Naive thymus-derived CD8-positive, alpha-beta T cell (primary cell): ENCODE data around the gene TAS1R1. TPM values are rescaled to one million over a fixed set of nuclear protein-coding genes. Genes with fewer than 3 reads are reported as not detected.

Experiments
- ATAC-seq, 2 donors: fragments of 150-1000 bp; cut with Tn5 transposase in 1 of 2; sonication (Bioruptor Pico), chemical (Tn5 transposase) in 1 of 2; 1 replicate in 1 of 2; 2 replicates in 1 of 2; pipeline ENCODE4 v1.10.0; 2021; ENCODE audit warnings: mild to moderate bottlenecking in 2 of 2, moderate library complexity in 2 of 2
- POLR2A ChIA-PET: fragments of 350-600 bp; sonication (Branson Sonifier 250); formaldehyde crosslinking; loops from one replicate; lab custom pipeline; 2021; ENCODE audit warnings: antibody characterized with exemption; lab: Charles Lee
- DNase-seq, 10 donors: peaks; one replicate each; pipeline versions ENCODE4 v3.0.0 to v3.0.0-alpha.2; 2020 to 2022
- H3K27ac Mint-ChIP-seq, 10 donors: one replicate each; pipeline ENCODE4 v1.8.0; 2020 to 2022; ENCODE audit warnings: mild to moderate bottlenecking in 10 of 10, mixed read lengths in 10 of 10, moderate library complexity in 4 of 10, inconsistent platforms in 1 of 10
- H3K27me3 Mint-ChIP-seq, 5 donors: one replicate each; pipeline ENCODE4 v1.8.0; 2021 to 2022; ENCODE audit warnings: mixed read lengths in 5 of 5
- H3K36me3 Mint-ChIP-seq, 3 donors: one replicate each; pipeline ENCODE4 v1.8.0; 2020 to 2022; ENCODE audit warnings: mixed read lengths in 3 of 3, mild to moderate bottlenecking in 2 of 3, inconsistent platforms in 1 of 3
- H3K4me1 Mint-ChIP-seq, 4 donors: one replicate each; pipeline ENCODE4 v1.8.0; 2021 to 2022; ENCODE audit warnings: mixed read lengths in 4 of 4
- H3K4me3 Mint-ChIP-seq, 10 donors: one replicate each; pipeline ENCODE4 v1.8.0; 2020 to 2022; ENCODE audit warnings: mild to moderate bottlenecking in 10 of 10, mixed read lengths in 10 of 10, moderate library complexity in 6 of 10, inconsistent platforms in 1 of 10
- H3K9me3 Mint-ChIP-seq, 9 donors: one replicate each; pipeline ENCODE4 v1.8.0; 2020 to 2022; ENCODE audit warnings: mixed read lengths in 9 of 9, mild to moderate bottlenecking in 3 of 9, inconsistent platforms in 1 of 9, moderate library complexity in 1 of 9
- polyA plus RNA-seq, 3 donors: library from polyadenylated mRNA; unstranded; fragments of 300-500 nt; fragmentation: Illumina TruSeq; gene quantifications; one replicate each; pipeline ENCODE4 v1.2.3, GENCODE V29; 2021
- total RNA-seq, 8 experiments: library from RNA in 2 of 8; stranded (reverse) in 2 of 8; gene quantifications; one replicate each; pipeline ENCODE4 v1.2.3 and lab custom pipeline; 2021 to 2026

Gene TAS1R1
- total and polyA plus RNA-seq, 5 experiments from 2014 or later: 0.06 TPM; not detected in 4

DNA sequence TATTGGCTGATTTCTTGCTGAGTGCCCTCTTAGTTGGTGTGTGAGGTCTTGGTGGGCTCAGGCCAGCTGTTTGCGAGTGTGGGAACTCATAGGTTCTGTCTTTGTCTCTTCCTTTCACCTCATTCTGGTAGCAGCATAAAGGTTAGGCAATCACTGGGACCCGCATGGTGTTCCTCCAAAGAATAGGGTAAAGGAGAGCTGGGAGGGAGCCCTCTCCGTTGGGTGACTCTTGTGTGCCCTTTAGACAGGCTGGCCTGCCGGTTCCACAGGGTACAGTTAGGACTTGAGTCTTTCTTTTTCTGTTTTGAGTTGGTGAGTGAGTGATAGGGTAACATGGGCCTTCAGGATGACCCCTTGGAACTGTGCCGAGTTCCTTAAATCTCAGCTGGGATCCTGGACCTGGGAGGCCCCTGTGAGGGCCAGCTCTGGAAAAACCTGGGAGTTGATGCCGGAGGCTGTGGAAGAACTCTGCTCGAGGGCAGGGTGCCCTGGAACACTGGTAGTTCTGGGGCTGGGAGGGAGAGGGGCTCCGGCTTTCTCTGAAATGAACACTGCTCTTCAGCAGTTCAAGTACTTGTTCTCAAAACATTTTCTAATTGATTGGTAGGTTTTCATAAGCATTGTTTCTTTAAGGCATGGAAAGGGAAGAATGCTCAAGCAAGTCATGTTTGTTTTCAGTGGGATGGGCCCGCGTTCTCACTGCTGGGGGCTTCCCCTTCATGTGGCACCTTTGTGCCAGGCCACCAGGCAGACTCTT is 67.5 kb downstream of the TAS1R1 start:
- H3K4me1 Mint-ChIP-seq: peaks cover 10 to 30% (median 23%) of the 10 kb centered on the region in 4 donors
- peak overlapping the region in 2 of 10 donors; percentile 2 to 14 for H3K4me3 Mint-ChIP-seq
- peak overlapping the region in 4 of 10 donors; percentile 13 to 81 (median 28) for H3K27ac Mint-ChIP-seq
- POLR2A ChIA-PET: interaction anchor here (0.6 to 8.2 kb wide), 3 partner anchors 9 to 132 kb away, joined by 3 to 91 read pairs (median 4); partner anchors contain the start of genes KLHL21 and PLEKHG5
- ATAC-seq (no peak), DNase-seq (no peak)
- H3K36me3 Mint-ChIP-seq: peaks cover 0 to 35% (median 3%) of the 10 kb centered on the region in 3 donors
- H3K9me3 Mint-ChIP-seq: no peaks in the 10 kb centered on the region
- no peaks in the 10 kb centered on the region for H3K27me3 Mint-ChIP-seq

DNA sequence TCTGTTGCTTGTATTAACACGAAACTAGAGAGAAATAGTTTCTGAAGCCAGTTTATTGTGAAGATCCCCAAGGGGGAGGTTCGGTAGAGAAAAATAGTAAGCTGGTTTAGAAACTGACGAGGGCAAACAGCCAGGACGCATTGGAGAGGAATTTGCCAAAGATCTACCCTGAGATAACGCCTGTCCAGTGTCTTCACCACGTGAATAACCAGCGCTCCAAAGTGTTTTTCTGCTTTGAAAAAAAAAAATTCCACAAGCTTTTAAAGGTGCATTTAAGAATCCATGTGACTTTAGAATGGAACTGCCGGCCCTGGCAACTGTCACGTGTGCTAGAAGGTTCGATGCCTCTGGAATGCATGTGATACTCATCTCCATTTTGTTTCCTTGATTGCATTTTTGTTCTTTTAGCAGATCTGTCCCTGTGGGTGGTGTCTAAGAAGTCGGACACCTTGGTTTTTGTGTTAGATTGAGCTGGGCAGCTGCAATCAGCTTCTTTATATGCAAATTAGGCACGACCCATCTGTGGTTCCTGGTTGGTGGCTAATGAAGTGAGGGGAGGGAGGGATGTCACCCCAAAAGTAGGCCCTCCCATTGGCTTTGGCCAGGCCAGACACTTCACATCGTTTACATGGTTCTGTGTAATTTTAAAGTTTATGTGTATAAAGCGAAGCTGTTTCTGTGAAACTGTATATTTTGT is 68.3 kb downstream of the TAS1R1 start:
- POLR2A ChIA-PET: interaction anchor here (0.6 to 8.2 kb wide), 3 partner anchors 14 to 40 kb away, joined by 3 to 91 read pairs (median 5); partner anchors contain the start of gene KLHL21
- Mint-ChIP-seq H3K9me3 (no peaks in the 10 kb centered on the region), H3K4me3 (peak overlapping the region in 4 of 10 donors; percentile 23 to 81 (median 34)), H3K27ac (peak overlapping the region in 2 of 10 donors; percentile 60 to 81), H3K4me1 (peaks cover 15 to 32% (median 30%) of the 10 kb centered on the region in 4 donors), H3K36me3 (peaks cover 0 to 43% (median 3%) of the 10 kb centered on the region in 3 donors), H3K27me3 (no peaks in the 10 kb centered on the region)
- DNase-seq: no peak
- no peak for ATAC-seq

DNA sequence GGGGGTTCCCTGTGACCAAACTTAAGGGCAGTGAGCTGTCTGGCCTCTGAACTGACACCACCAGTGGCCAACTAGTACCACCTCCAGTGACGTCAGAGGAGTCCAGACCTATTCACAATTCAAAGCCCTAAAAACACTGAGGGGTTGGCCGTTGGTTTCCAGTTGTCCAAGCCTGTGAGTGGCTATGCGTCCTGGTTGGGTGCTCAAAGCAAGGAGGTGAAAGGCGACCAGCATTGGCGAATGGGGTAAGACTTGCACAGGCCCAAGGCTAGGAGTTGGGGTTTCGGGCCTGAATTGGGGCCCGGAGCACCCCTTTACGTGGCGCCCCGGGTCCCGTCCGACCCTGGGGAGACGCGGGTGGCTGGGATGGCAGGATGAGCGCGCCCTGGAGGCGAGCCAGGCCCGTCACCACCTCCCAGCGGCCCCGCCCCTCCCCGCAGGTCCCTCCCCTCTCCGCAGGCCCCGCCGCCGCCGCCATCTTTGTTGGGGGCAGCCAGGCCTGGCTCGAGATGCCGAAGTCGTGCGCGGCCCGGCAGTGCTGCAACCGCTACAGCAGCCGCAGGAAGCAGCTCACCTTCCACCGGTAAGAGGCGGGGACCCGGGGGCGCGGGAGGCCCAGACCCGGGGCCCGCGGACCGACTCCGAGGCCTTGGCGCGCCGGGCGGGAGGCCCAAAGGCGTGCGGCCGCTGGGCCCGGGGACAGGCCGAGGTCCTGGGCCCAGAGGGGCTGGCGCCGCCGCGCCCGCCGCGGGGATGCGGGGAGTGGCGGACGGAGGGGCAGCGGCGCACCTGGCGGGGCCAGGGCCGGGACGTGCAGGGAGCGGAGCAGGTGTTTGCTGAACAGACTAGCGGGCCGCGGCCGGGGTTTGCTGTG is 69.8 kb downstream of the TAS1R1 start, which contains the start of gene THAP3:
THAP3 (plus strand) TSS at position 159 of the 874 bp plus-strand sequence; CDS start at position 510, 351 bp downstream.
- no peaks in the 10 kb centered on the region for H3K9me3 Mint-ChIP-seq
- POLR2A ChIA-PET: interaction anchor here (0.8 to 8.2 kb wide), 6 partner anchors 9 to 45 kb away, joined by 3 to 91 read pairs (median 4); partner anchors contain the start of genes KLHL21 and ZBTB48
- H3K27ac Mint-ChIP-seq: peak within 1 kb of the TSS; percentile 60 to 94 (median 89)
- ATAC-seq (peak; percentile 95 to 96), DNase-seq (peak; percentile 82 to 94 (median 86))
- H3K4me1 Mint-ChIP-seq: peaks cover 17 to 37% (median 34%) of the 10 kb centered on the region in 4 donors
- H3K4me3 Mint-ChIP-seq: peak within 1 kb of the TSS; percentile 82 to 92 (median 90)
- H3K36me3 Mint-ChIP-seq: peaks cover 0 to 48% (median 5%) of the 10 kb centered on the region in 3 donors
- H3K27me3 Mint-ChIP-seq: no peaks in the 10 kb centered on the region

DNA sequence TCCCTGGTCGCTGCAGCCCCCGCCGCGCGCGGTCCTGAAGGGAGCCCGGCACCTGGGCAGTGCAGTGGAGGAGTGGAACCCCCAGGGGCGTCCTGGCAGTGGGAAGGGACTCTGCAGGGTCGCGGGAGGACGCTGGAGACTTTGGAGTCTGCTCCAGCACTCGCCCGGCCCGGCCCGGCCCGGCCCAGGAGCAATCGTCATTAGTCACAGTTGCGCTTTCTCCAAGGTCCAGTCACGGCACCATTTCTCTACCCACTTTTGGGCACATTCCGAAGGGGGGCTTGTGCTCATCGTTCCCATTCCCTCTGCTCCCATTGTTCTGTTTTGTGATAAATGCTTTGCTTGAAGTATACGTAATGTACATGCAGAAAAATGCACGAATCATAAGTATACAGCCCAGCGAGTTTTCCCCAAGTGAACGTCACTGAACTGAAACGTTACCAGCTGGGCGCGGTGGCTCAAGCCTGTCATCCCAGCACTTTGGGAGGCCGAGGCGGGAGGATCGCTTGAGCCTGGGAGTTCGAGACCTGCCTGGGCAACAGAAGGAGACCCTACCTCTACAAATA is 70.6 kb downstream of the TAS1R1 start:
- Mint-ChIP-seq H3K4me3 (peak overlapping the region; percentile 82 to 92 (median 90)), H3K9me3 (no peaks in the 10 kb centered on the region), H3K27me3 (no peaks in the 10 kb centered on the region), H3K36me3 (peaks cover 0 to 50% (median 1%) of the 10 kb centered on the region in 3 donors), H3K4me1 (peaks cover 17 to 37% (median 34%) of the 10 kb centered on the region in 4 donors), H3K27ac (peak overlapping the region; percentile 53 to 94 (median 87))
- ATAC-seq (peak in 1 of 2 donors; percentile 51), DNase-seq (peak in 1 of 10 donors; percentile 11)
- POLR2A ChIA-PET: interaction anchor here (0.6 to 8.2 kb wide), 6 partner anchors 10 to 71 kb away, joined by 3 to 91 read pairs (median 4); partner anchors contain the start of genes KLHL21, NOL9 and ZBTB48

DNA sequence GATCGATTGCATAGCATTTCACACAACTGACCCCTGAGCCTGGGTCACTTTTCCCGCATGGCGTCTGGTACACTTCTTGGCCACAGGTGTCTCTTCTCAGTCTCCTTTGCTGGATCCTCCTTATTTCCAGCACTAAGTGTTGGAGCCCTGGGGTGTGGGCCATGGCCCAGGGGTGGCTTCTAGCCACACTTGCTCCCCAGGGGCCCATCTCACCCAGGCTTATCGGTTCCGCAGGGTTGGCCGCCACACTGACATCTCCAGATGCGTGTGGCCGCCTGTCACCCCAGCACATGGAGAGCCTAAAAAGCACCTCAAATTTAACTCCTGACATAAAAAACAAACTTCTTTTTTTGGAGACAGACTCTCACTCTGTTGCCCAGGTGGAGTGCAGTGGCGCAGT is 71.9 kb downstream of the TAS1R1 start:
- Mint-ChIP-seq H3K36me3 (peaks cover 0 to 46% (median 1%) of the 10 kb centered on the region in 3 donors), H3K4me1 (peaks cover 17 to 37% (median 34%) of the 10 kb centered on the region in 4 donors), H3K4me3 (peak overlapping the region; percentile 6 to 92 (median 90)), H3K9me3 (no peaks in the 10 kb centered on the region), H3K27me3 (no peaks in the 10 kb centered on the region), H3K27ac (peak overlapping the region in 5 of 10 donors; percentile 53 to 90 (median 72))
- POLR2A ChIA-PET: interaction anchor here (1.5 to 8.2 kb wide), 2 partner anchors 25 to 73 kb away, joined by 4 to 91 read pairs; partner anchors contain the start of genes KLHL21 and NOL9
- DNase-seq (no peak), ATAC-seq (no peak)

DNA sequence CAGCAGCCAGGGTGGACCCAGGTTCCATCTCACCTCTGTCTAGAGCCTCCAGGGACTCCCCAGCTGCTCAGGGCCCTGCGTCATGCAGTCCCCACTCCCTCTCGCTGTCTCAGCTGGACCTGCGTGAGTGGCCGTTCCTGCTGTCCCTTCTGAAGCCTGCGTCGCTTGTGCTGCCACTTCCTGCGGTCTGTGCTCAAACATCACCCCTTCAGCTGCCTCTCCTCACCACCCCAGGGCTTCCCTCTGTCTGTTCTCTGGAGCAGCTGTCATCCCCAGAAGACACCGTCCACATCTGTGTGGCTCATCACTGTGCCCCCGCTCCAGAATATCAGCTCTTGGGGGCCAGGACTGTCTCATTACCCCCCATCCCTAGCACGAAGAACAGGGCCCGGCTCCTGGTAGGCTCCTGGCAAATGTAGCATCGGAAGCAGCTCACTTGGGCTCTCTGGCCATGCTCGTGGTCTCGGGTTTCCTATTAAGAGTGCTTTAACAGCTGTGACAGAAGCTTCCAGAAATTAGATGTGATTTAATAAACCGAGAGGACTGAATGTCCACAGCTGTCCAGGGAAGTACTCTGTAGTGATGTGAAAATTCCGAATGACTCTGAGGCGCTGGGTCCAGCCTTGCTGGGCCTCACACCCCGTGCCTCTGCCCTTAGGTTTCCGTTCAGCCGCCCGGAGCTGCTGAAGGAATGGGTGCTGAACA is 72.9 kb downstream of the TAS1R1 start:
- peaks cover 17 to 37% (median 34%) of the 10 kb centered on the region in 4 donors for H3K4me1 Mint-ChIP-seq
- peak overlapping the region in 9 of 10 donors; percentile 6 to 92 (median 69) for H3K4me3 Mint-ChIP-seq
- H3K9me3 Mint-ChIP-seq: no peaks in the 10 kb centered on the region
- peak overlapping the region in 3 of 10 donors; percentile 38 to 89 (median 66) for H3K27ac Mint-ChIP-seq
- DNase-seq (peak in 1 of 10 donors; percentile 50), ATAC-seq (no peak)
- no peaks in the 10 kb centered on the region for H3K27me3 Mint-ChIP-seq
- peaks cover 0 to 51% (median 1%) of the 10 kb centered on the region in 3 donors for H3K36me3 Mint-ChIP-seq
- POLR2A ChIA-PET: interaction anchor here (0.5 to 8.2 kb wide), 4 partner anchors 16 to 67 kb away, joined by 3 to 91 read pairs (median 5); partner anchors contain the start of gene KLHL21

DNA sequence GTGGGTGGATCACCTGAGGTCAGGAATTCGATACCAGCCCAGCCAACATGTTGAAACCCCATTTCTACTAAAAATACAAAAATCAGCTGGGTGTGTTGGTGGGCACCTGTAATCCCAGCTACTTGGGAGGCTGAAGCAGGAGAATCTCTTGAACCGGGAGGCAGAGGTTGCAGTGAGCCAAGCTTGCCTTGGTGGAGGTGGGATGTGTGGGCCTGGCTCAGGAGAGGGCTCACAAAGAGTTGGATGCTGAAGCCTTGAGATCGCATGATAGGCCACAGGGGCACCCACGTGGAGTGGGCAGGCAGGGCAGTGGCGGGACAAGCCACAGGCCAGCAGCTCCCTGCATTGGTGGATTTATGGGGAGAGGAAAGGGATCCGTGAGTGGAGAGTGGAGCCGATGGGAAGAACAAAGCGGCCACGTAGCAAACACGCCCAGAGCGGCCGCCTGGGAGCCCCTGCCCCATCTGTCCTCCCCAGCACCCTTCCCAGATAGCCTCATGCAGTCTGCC is 73.9 kb downstream of the TAS1R1 start:
- Mint-ChIP-seq H3K36me3 (peaks cover 0 to 58% (median 7%) of the 10 kb centered on the region in 3 donors), H3K9me3 (no peaks in the 10 kb centered on the region), H3K4me1 (peaks cover 17 to 37% (median 32%) of the 10 kb centered on the region in 4 donors), H3K27me3 (no peaks in the 10 kb centered on the region), H3K4me3 (no peak overlapping the region), H3K27ac (peak overlapping the region in 2 of 10 donors; percentile 33 to 58)
- ATAC-seq (no peak), DNase-seq (peak in 1 of 10 donors; percentile 36)
- POLR2A ChIA-PET: interaction anchor here (8.2 kb wide), 1 partner anchor 27 kb away, joined by 91 read pairs; the partner anchor contains the start of gene KLHL21

Other genes with a start within 250 kb of the TAS1R1 start
- 1 to 10 TPM; 4.3 to 4.9 TPM for gene ACOT7, start 161.5 kb upstream of the TAS1R1 start, total RNA-seq
- gene ACOT7, start 161.5 kb upstream of the TAS1R1 start, polyA plus RNA-seq: 1 to 10 TPM; 5.6 to 9.4 (median 7.8) TPM
- not detected for gene HES2, start 135.4 kb upstream of the TAS1R1 start, total RNA-seq
- gene HES2, start 135.4 kb upstream of the TAS1R1 start, polyA plus RNA-seq: not detected
- gene ESPN, start 130.5 kb upstream of the TAS1R1 start, total RNA-seq: 1 to 10 TPM; 2.3 to 2.4 TPM
- under 1 TPM; 0.12 to 0.81 (median 0.15) TPM for gene ESPN, start 130.5 kb upstream of the TAS1R1 start, polyA plus RNA-seq
- 100 to 1,000 TPM; 378 to 381 TPM for gene TNFRSF25, start 89.1 kb upstream of the TAS1R1 start, total RNA-seq
- 10 to 100 TPM in 2 of 3 donors, 1 to 10 TPM in 1; 7.2 to 28.7 (median 10.6) TPM for gene TNFRSF25, start 89.1 kb upstream of the TAS1R1 start, polyA plus RNA-seq
- gene PLEKHG5, start 63.6 kb upstream of the TAS1R1 start, total RNA-seq: 1 to 10 TPM; 6.3 to 7.0 TPM
- gene PLEKHG5, start 63.6 kb upstream of the TAS1R1 start, polyA plus RNA-seq: 1 to 10 TPM in 1 of 3 donors, under 1 TPM in 2; 0.57 to 1.4 (median 0.59) TPM
- 10 to 100 TPM; 81.3 to 93.0 TPM for gene NOL9, start 794 bp upstream of the TAS1R1 start, total RNA-seq
- gene NOL9, start 794 bp upstream of the TAS1R1 start, polyA plus RNA-seq: 10 to 100 TPM; 10.4 to 19.4 (median 18.5) TPM
- 10 to 100 TPM; 64.5 to 73.2 TPM for gene ZBTB48, start 24.7 kb downstream of the TAS1R1 start, total RNA-seq
- 10 to 100 TPM in 2 of 3 donors, 1 to 10 TPM in 1; 9.8 to 30.0 (median 28.7) TPM for gene ZBTB48, start 24.7 kb downstream of the TAS1R1 start, polyA plus RNA-seq
- 10 to 100 TPM; 67.1 to 67.7 TPM for gene KLHL21, start 47.6 kb downstream of the TAS1R1 start, total RNA-seq
- gene KLHL21, start 47.6 kb downstream of the TAS1R1 start, polyA plus RNA-seq: 10 to 100 TPM; 15.7 to 26.4 (median 16.3) TPM
- 1 to 10 TPM; 8.4 to 8.5 TPM for gene PHF13, start 58.4 kb downstream of the TAS1R1 start, total RNA-seq
- gene PHF13, start 58.4 kb downstream of the TAS1R1 start, polyA plus RNA-seq: 1 to 10 TPM; 1.4 to 4.3 (median 3.2) TPM
- 10 to 100 TPM; 28.7 to 30.7 TPM for gene THAP3, start 69.6 kb downstream of the TAS1R1 start, total RNA-seq
- gene THAP3, start 69.6 kb downstream of the TAS1R1 start, polyA plus RNA-seq: 10 to 100 TPM; 20.1 to 26.5 (median 25.4) TPM
- gene DNAJC11, start 146.5 kb downstream of the TAS1R1 start, total RNA-seq: 10 to 100 TPM; 44.9 to 47.4 TPM
- 10 to 100 TPM; 13.2 to 22.5 (median 19.5) TPM for gene DNAJC11, start 146.5 kb downstream of the TAS1R1 start, polyA plus RNA-seq
- 10 to 100 TPM; 32.6 to 37.1 TPM for gene CAMTA1, start 230.1 kb downstream of the TAS1R1 start, total RNA-seq
- 10 to 100 TPM; 47.3 to 78.3 (median 67.4) TPM for gene CAMTA1, start 230.1 kb downstream of the TAS1R1 start, polyA plus RNA-seq